Measurements from ENCODE around the gene EVI5.

GRCh38 chr1:92478393-92478792 is 306.5 kb downstream of the EVI5 start:
- TF ChIP-seq CTCF (IDR thresholded peaks at IDR 0.05) (no peak), POLR2A (IDR thresholded peaks at IDR 0.05) (no peak)

Data from body of pancreas (tissue), 4 donors.